Measurements from ENCODE around the gene SEC22C. TPM values are rescaled to one million over a fixed set of nuclear protein-coding genes. Genes with fewer than 3 reads are reported as not detected.

The SEC22C gene
- total and polyA plus RNA-seq, 2 experiments from 2014 or later, result 21.9 to 48.3 TPM

DNA sequence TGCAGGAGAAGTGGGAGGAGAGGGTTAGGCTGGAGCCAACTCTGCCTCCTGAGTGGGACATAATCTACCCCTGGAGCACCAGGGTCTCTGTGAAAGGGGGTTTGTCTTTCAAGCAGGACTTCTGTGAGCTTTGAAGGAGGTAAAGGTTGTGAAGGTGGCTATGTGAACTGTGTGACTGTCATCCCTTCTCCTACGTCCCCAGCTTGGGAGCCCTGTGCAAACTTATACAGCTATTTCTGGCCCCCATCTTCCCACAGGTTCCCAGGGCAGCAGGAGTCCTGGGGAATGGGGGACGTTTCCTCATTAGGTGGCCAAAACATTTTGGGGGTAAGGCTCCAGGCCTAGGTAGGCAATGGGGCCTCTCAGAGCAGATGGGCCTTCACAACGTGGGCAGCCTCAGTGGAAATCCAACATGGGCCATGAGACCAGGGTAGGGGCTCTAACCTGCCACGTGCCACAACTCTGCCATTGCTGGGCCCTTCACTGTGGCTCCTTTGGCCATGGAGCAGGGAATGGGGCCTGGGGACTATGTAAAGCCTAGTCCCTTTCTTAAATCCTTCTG lies 75.8 kb downstream of the SEC22C start (continued):
- TF ChIP-seq REST (IDR thresholded peaks at IDR 0.05; ENCODE audit: unreplicated experiment), result no peak
- no peak for TF ChIP-seq NANOG (IDR thresholded peaks at IDR 0.05; ENCODE audit: borderline replicate concordance)
- TF ChIP-seq STAT1 (IDR thresholded peaks at IDR 0.05; ENCODE audit: unreplicated experiment), result no peak

DNA sequence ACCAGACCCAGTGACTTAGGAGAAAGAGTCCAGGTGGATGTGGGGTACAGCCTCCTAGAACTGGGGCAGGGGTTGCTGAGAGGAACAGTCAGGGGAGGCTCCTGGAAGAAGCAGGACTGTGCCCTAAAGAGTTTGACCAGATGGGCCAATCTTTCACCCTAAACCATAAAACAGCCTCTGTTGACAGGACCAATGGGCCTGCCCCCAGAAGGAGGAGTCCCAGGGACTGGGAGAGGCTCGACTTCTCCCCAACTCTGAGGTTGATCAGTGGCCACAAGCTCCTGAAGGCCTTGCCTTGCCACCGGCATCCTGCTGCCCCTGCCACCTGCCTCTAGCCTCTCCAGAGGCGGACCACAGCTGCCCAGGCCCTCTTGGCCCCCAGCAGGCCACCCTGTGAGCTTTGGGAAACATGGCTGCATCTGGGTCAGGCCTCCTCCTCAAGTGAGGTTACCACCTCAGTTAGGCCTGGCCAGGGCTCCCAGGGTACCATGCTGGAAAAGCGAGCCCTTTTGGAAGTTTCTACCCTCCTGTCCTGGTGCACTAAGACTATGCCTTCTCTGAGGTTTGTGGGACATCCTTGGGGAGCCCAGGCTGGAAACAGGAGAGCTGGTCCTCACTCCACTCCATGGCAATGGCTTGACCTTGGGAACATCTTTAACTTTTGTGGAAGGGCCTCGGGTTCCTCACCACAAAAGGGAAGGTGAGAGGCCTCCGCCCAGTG lies 76.5 kb downstream of the SEC22C start:
- H3K4me1 ChIP-seq (ENCODE audit: insufficient read depth), result peaks cover 17% of the 10 kb centered on the region
- no peaks in the 10 kb centered on the region for H3K79me2 ChIP-seq (replicated peaks; ENCODE audit: insufficient read depth)
- Mint-ChIP-seq H3K36me3 (ENCODE audit: low read depth) (no peaks in the 10 kb centered on the region; the same call in 2 of the 3 replicates), H3K4me1 (peaks cover 35% of the 10 kb centered on the region), H3K27me3 (ENCODE audit: insufficient read depth, low read depth, poor library complexity) (peaks cover 29% of the 10 kb centered on the region), H3K9me3 (peaks cover 3% of the 10 kb centered on the region; the same call in 2 of the 3 replicates), H3K4me3 (no peak overlapping the region), H3K27ac (no peak overlapping the region)
- H3K9me2 ChIP-seq (ENCODE audit: insufficient read depth), result peaks cover 4% of the 10 kb centered on the region; the same call in 1 of the 2 replicates
- DNase-seq (ENCODE audit: low spot score), result no peak
- H3K36me3 ChIP-seq (ENCODE audit: insufficient read depth), result no peaks in the 10 kb centered on the region
- no peak overlapping the region for H3K4me2 ChIP-seq
- H3K4me3 ChIP-seq, result no peak overlapping the region
- no peak overlapping the region for H3K27ac ChIP-seq (ENCODE audit: low read depth)
- H3F3A ChIP-seq (replicated peaks; ENCODE audit: low read depth), result no peaks in the 10 kb centered on the region
- no peaks in the 10 kb centered on the region; the same call in 1 of the 2 replicates for H4K20me1 ChIP-seq (replicated peaks; ENCODE audit: insufficient read depth)
- H2AFZ ChIP-seq, result no peak overlapping the region
- H3K27me3 ChIP-seq (ENCODE audit: insufficient read depth), result peaks cover 32% of the 10 kb centered on the region
- ATAC-seq, result no peak
- TF ChIP-seq EZH2 (IDR thresholded peaks at IDR 0.05; ENCODE audit: low read depth, unreplicated experiment) (no peak), NANOG (IDR thresholded peaks at IDR 0.05; ENCODE audit: borderline replicate concordance) (no peak), POLR2AphosphoS5 (IDR thresholded peaks at IDR 0.05; ENCODE audit: low read depth) (no peak), REST (IDR thresholded peaks at IDR 0.05; ENCODE audit: unreplicated experiment) (no peak), ZNF331 (CRISPR knock-in tag; IDR thresholded peaks at IDR 0.05; ENCODE audit: low read depth) (no peak), JUNB (IDR thresholded peaks at IDR 0.05; ENCODE audit: unreplicated experiment) (no peak)
- TF ChIP-seq, protein P1, sequence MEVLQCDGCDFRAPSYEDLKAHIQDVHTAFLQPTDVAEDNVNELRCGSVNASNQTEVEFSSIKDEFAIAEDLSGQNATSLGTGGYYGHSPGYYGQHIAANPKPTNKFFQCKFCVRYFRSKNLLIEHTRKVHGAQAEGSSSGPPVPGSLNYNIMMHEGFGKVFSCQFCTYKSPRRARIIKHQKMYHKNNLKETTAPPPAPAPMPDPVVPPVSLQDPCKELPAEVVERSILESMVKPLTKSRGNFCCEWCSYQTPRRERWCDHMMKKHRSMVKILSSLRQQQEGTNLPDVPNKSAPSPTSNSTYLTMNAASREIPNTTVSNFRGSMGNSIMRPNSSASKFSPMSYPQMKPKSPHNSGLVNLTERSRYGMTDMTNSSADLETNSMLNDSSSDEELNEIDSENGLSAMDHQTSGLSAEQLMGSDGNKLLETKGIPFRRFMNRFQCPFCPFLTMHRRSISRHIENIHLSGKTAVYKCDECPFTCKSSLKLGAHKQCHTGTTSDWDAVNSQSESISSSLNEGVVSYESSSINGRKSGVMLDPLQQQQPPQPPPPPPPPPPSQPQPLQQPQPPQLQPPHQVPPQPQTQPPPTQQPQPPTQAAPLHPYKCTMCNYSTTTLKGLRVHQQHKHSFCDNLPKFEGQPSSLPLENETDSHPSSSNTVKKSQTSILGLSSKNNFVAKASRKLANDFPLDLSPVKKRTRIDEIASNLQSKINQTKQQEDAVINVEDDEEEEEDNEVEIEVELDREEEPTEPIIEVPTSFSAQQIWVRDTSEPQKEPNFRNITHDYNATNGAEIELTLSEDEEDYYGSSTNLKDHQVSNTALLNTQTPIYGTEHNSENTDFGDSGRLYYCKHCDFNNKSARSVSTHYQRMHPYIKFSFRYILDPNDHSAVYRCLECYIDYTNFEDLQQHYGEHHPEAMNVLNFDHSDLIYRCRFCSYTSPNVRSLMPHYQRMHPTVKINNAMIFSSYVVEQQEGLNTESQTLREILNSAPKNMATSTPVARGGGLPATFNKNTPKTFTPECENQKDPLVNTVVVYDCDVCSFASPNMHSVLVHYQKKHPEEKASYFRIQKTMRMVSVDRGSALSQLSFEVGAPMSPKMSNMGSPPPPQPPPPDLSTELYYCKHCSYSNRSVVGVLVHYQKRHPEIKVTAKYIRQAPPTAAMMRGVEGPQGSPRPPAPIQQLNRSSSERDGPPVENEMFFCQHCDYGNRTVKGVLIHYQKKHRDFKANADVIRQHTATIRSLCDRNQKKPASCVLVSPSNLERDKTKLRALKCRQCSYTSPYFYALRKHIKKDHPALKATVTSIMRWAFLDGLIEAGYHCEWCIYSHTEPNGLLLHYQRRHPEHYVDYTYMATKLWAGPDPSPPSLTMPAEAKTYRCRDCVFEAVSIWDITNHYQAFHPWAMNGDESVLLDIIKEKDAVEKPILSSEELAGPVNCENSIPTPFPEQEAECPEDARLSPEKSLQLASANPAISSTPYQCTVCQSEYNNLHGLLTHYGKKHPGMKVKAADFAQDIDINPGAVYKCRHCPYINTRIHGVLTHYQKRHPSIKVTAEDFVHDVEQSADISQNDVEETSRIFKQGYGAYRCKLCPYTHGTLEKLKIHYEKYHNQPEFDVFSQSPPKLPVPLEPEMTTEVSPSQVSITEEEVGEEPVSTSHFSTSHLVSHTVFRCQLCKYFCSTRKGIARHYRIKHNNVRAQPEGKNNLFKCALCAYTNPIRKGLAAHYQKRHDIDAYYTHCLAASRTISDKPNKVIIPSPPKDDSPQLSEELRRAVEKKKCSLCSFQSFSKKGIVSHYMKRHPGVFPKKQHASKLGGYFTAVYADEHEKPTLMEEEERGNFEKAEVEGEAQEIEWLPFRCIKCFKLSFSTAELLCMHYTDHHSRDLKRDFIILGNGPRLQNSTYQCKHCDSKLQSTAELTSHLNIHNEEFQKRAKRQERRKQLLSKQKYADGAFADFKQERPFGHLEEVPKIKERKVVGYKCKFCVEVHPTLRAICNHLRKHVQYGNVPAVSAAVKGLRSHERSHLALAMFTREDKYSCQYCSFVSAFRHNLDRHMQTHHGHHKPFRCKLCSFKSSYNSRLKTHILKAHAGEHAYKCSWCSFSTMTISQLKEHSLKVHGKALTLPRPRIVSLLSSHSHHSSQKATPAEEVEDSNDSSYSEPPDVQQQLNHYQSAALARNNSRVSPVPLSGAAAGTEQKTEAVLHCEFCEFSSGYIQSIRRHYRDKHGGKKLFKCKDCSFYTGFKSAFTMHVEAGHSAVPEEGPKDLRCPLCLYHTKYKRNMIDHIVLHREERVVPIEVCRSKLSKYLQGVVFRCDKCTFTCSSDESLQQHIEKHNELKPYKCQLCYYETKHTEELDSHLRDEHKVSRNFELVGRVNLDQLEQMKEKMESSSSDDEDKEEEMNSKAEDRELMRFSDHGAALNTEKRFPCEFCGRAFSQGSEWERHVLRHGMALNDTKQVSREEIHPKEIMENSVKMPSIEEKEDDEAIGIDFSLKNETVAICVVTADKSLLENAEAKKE (CRISPR knock-in tag; IDR thresholded peaks at IDR 0.05), result no peak
- TF ChIP-seq, protein P2, sequence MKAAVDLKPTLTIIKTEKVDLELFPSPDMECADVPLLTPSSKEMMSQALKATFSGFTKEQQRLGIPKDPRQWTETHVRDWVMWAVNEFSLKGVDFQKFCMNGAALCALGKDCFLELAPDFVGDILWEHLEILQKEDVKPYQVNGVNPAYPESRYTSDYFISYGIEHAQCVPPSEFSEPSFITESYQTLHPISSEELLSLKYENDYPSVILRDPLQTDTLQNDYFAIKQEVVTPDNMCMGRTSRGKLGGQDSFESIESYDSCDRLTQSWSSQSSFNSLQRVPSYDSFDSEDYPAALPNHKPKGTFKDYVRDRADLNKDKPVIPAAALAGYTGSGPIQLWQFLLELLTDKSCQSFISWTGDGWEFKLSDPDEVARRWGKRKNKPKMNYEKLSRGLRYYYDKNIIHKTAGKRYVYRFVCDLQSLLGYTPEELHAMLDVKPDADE (IDR thresholded peaks at IDR 0.05), result no peak

Data from GM23338 (cell line).